ENCODE measurements around the gene DEFB112.

The DEFB112 gene

DNA sequence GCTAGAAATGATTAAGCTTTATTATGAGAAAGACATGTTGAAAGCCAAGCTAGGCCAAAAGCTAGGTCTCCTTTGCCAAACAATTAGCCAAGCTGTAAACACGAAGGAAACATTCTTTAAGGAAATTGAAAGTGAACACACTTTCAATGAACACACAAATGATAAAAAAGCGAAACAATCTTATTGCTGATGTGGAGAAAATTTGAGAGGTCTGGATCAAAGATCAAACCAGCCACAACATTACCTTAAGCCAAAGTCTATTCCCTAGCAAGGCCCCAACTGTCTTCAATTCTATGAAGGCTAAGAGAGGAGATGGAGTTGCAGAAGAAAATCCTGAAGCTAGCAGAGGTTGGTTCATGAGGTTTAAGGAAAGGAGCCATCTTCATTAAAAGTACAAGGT is 40.2 kb upstream of the DEFB112 start:
- TF ChIP-seq, protein P1, sequence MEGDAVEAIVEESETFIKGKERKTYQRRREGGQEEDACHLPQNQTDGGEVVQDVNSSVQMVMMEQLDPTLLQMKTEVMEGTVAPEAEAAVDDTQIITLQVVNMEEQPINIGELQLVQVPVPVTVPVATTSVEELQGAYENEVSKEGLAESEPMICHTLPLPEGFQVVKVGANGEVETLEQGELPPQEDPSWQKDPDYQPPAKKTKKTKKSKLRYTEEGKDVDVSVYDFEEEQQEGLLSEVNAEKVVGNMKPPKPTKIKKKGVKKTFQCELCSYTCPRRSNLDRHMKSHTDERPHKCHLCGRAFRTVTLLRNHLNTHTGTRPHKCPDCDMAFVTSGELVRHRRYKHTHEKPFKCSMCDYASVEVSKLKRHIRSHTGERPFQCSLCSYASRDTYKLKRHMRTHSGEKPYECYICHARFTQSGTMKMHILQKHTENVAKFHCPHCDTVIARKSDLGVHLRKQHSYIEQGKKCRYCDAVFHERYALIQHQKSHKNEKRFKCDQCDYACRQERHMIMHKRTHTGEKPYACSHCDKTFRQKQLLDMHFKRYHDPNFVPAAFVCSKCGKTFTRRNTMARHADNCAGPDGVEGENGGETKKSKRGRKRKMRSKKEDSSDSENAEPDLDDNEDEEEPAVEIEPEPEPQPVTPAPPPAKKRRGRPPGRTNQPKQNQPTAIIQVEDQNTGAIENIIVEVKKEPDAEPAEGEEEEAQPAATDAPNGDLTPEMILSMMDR (IDR thresholded peaks at IDR 0.05), result no peak

DNA sequence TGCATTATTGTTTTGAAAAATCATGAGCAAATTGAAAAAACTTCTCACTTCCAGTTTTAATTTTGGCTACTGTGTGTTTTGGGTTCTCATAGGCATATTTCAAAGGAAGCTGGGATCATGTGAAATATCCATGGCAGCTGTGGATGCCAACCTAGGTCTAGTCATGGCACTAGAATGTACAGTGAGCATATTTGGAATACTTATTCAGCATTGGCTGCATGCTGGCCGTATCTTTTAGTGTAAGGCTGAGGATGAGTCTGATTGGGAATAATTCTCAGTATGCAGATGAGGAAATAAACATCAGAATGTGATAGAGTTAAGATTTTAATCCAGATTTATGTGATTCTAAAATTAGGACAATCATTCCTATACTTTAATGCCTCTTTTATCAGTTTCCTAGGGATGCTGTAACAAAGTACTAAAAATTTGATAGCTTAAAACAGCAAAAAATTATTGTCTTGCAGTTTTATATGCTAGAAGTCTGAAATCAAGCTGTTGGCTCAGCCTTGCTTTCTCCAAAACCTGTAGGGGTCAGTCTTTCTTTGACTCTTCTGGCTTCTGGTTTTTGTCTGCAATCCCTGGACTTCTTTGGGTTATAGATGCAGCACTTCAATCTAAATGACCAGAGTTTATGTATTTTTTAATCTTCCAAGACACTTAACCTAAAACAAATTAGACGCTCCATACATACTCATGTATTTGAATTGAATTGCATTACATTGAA is 37.7 kb upstream of the DEFB112 start:
- TF ChIP-seq, protein P1 (IDR thresholded peaks at IDR 0.05), result no peak; the same call in 1 of the 2 replicates

DNA sequence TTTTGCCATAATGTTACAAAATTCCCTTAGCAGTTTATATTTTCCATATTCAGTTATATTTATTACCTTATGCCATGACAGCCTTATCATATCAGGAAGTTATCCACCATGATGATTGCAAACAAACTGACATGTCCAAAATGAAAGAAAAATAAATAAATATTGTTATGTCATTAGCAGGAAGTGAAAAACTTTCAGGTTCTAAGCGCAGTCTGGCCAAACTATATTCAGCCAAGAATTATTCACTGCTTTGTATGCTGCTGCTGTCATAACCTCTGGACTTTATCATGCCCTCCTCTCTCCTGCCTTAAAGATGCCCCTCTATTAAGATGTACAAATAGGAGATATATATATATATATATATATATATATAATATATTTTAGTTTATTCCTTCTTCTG is 27.7 kb upstream of the DEFB112 start:
- TF ChIP-seq, protein P1 (IDR thresholded peaks at IDR 0.05), result no peak

DNA sequence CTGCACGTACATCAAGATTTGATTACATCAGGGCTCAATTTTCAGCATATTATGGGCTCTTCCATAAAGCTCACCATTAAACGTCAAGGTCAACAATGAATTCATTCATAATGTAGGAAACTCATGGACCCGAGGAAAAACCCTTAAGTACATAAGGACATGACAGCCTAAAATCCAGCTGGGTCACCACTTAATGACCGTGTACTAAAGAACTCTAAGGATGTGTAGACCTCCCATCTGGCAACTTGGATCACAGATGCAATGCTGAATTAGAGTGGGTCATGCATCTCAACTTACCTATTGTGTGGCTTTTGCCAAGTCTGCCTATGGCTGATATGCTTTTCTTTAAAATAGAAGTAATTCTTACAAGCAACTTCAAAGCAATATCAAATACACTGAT is 26.7 kb upstream of the DEFB112 start:
- TF ChIP-seq, protein P1 (IDR thresholded peaks at IDR 0.05), result no peak

DNA sequence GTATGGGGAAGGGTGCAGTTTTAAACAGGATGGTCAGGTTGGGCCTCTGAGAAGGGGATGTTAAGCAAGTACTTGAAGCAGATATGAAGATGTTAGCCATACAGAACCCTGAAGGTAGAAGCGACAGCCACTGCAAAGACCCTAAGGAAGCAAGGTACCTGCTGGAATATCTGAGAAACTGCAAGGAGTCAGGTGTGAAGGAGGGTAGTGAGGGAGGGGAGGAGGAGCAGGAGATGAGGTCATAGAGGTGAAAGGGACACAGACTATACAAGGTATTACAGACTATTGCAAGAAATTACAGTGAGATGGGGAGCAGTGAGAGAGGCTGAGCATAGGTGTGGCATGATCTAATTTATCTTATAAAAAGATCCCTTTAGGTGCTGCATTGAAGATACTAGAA is 22.2 kb upstream of the DEFB112 start:
- TF ChIP-seq, protein P1 (IDR thresholded peaks at IDR 0.05), result no peak

DNA sequence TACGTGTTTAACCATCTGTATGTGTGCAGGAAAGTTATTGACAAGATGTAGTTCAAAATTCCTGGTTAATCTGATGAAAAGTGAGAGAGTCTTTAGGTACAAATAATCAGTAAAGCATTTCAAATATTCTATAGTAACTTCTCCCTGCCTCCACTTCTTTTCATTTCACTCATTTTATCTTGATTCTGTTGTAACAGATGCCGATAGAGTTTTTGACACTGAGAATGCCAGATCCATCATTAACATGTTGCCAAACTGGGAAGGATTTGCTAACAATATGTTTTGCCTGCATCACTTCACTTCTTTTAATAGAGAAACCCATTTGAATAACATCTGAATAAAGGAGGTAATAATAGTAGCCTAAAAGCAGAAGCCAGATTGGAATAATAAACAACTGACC is 20.4 kb upstream of the DEFB112 start:
- TF ChIP-seq, protein P1 (IDR thresholded peaks at IDR 0.05), result no peak

DNA sequence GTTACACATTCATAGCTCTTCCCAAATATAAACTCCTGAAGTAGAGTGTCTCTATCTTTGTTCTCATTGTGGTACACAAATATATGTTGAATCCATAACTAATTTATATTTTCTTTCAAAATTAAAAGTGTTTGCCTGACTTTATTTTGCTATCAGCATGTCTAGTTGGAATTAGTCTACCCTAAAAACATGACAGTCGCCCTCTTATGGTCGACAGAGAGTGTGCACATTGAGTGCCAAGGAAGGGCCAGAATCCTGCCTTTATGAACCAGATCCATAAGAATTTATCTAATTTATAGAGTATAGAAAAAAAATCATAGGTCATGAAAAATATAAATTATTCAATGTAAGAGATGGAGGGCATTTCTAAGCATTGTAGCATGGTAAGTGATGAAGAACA is 12.3 kb upstream of the DEFB112 start:
- TF ChIP-seq, protein P1 (IDR thresholded peaks at IDR 0.05), result peak; percentile 54

DNA sequence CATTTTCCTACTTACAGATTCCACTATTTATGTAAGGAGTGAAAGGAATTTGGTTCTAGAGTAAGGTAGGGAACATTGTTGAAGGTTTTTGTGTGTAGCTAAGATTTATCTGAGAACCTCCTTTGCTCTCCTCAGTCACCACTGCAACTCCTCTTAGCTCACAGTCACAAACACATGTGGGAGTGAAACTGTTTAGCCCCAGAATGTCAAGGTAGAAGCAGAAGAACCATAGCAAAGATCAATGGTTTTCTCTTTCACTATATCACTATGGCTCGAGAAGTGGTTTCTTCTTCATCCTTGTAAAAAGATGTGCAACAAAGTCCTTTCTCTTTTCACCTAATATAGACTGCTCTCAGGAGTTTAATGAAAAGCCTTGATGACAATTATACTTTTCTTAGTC is 6.5 kb upstream of the DEFB112 start:
- TF ChIP-seq, protein P1 (IDR thresholded peaks at IDR 0.05), result no peak
